ENCODE results near the gene TMX1.

The TMX1 gene

DNA sequence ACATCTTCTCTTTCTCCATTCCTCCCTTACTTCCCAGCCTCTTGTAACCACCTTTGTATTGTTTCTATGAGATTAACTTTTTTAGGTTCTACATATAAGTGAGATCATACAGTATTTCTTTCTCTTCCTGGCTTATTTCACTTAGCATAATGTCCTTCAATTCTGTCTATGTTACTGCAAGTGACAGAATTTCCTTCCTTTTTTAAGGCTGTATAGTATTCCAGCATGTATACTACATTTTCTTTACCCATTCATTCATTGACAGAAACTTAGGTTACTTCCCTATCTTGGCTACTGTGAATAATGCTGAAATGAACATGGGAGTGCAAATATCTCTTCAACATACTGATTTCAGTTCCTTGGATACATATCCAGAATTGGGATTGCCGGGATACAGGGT, 18.2 kb downstream of the TMX1 start:
- H3K4me3 ChIP-seq (ENCODE audit: low read depth, low read length) = no peak overlapping the region
- TF ChIP-seq CTCF (IDR thresholded peaks at IDR 0.05; ENCODE audit: borderline replicate concordance, insufficient read depth, low read depth, low read length) = no peak

GRCh38 chr14:51258788-51259187, 18.7 kb downstream of the TMX1 start:
- no peak for TF ChIP-seq CTCF (IDR thresholded peaks at IDR 0.05; ENCODE audit: borderline replicate concordance, insufficient read depth, low read depth, low read length)
- H3K4me3 ChIP-seq (ENCODE audit: low read depth, low read length) = no peak overlapping the region

DNA sequence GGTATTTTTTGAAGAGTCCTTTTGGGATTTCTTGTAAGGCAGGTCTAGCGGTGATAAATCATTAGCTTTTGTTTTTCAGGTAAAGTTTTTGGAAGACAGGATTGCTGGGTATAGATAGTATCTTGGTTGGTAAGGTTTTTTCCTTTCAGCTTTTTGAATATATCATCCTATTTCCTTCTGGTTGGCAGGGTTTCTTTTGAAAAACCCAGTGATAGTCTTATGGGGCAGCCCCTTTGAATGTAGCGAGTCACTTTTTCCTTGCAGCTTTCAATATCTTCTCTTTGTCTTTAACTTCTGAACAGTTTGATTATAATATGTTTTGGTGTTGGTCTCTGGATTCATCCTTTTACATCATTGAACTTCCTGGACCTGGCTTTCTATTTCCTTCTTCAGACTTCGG, 20.2 kb downstream of the TMX1 start:
- TF ChIP-seq CTCF (IDR thresholded peaks at IDR 0.05; ENCODE audit: borderline replicate concordance, insufficient read depth, low read depth, low read length) = no peak
- no peak overlapping the region for H3K4me3 ChIP-seq (ENCODE audit: low read depth, low read length)

GRCh38 chr14:51261151-51261550, 21.1 kb downstream of the TMX1 start:
- TF ChIP-seq CTCF (IDR thresholded peaks at IDR 0.05; ENCODE audit: borderline replicate concordance, insufficient read depth, low read depth, low read length) = no peak
- no peak overlapping the region for H3K4me3 ChIP-seq (ENCODE audit: low read depth, low read length)

DNA sequence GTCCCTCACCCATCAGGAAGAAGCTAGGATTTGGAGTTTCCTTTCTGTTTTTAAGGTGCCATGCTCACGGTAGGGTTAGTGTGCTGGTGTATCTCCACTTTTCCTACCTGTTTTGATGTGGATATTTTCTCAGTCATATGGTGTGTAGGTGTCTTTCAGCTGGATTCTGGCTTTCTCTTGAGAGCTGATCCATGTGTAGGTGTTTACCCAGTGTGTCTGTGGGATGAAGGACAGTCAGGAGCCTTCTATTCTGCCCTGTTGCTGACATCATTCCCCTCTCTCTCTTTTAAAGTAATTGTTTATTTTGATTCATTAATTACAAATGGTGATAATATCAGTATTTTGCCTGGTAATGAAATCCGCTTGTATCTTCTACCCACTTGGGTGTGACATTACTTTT, 22.8 kb downstream of the TMX1 start:
- H3K4me3 ChIP-seq (ENCODE audit: low read depth, low read length) = no peak overlapping the region
- no peak for TF ChIP-seq CTCF (IDR thresholded peaks at IDR 0.05; ENCODE audit: borderline replicate concordance, insufficient read depth, low read depth, low read length)

DNA sequence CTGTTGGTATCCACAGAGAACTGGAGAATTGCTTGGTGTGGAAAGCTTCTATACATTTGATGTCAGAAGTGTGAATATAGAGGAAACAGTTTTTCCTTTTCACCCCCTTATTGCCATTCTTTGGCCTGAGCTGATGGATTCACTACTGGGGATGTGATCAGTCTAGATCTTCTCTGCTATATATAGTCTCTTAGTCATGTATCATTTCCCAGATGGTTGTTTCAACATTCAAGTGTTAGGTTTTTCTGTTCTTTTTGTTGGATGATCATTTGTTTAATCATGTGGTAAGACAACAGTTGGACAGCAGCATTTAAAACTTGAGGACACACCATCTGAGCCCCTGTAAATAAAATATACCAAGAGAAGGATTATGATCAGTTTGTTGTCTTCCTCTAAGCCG, 29.6 kb downstream of the TMX1 start:
- no peak for TF ChIP-seq CTCF (IDR thresholded peaks at IDR 0.05; ENCODE audit: borderline replicate concordance, insufficient read depth, low read depth, low read length)

DNA sequence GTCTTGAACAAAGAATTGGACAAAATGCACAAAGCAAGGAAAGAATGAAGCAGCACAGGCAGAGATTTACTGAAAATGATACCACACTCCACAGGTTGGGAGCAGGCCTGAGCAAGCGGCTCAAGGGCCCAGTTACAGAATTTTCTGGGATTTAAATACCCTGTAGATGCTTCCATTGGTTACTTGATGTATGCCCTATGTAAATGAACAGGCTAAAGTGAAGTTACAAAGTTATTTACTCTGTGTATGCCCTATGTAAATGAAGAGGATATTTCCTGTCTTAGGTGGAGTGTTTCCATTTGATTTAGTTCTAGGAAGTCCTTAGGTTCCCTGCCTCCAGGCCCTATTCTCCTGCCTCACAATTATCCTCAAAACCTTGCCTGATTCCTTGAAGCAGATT, 36.6 kb downstream of the TMX1 start:
- no peak overlapping the region for H3K4me3 ChIP-seq (ENCODE audit: low read depth, low read length)
- no peak for TF ChIP-seq CTCF (IDR thresholded peaks at IDR 0.05; ENCODE audit: borderline replicate concordance, insufficient read depth, low read depth, low read length)

More for the DNA sequence above, 29.6 kb downstream of the TMX1 start:
- no peak overlapping the region for H3K4me3 ChIP-seq (ENCODE audit: low read depth, low read length)
